Lung (tissue), 12 donors: ENCODE measurements around the gene SWI5. TPM values are rescaled to one million over a fixed set of nuclear protein-coding genes. Genes with fewer than 3 reads are reported as not detected.

Experiments used
- ATAC-seq: fragments of 200-7000 bp; cut with Tn5 transposase; one replicate; pipeline ENCODE4 v1.9.1; 2020; ENCODE audit warnings: moderate number of reproducible peaks; ENCODE audit not compliant: insufficient read depth, low FRiP score
- DNase-seq, 3 donors: peaks; one replicate each; pipeline ENCODE4 v3.0.0-alpha.2; 2013 to 2017
- H3K27ac ChIP-seq, 2 donors: one replicate each; pipeline ENCODE4 v1.5.1; 2013; ENCODE audit warnings: mild to moderate bottlenecking in 2 of 2, moderate library complexity in 2 of 2, control low read depth in 1 of 2, inconsistent platforms in 1 of 2, low read depth in 1 of 2, low read length in 1 of 2
- H3K27me3 ChIP-seq, 3 donors: one replicate each; pipeline ENCODE4 v1.5.1; 2013; ENCODE audit warnings: low read length in 2 of 3; ENCODE audit not compliant: control insufficient read depth in 3 of 3, insufficient read depth in 3 of 3
- H3K36me3 ChIP-seq, 4 donors: one replicate each; pipeline ENCODE4 v1.5.1; 2013; ENCODE audit warnings: low read length in 4 of 4, mild to moderate bottlenecking in 1 of 4, moderate library complexity in 1 of 4; ENCODE audit not compliant: control insufficient read depth in 4 of 4, insufficient read depth in 4 of 4
- H3K4me1 ChIP-seq, 5 donors: one replicate each; pipeline ENCODE4 v1.5.1; 2013; ENCODE audit warnings: low read length in 5 of 5, mild to moderate bottlenecking in 2 of 5, moderate library complexity in 1 of 5; ENCODE audit not compliant: control insufficient read depth in 5 of 5, insufficient read depth in 5 of 5
- H3K4me3 ChIP-seq: one replicate; pipeline ENCODE4 v1.5.1; 2013; ENCODE audit warnings: mild to moderate bottlenecking, control low read depth, moderate library complexity
- H3K9ac ChIP-seq, 2 donors: one replicate each; pipeline ENCODE4 v1.5.1; 2013; ENCODE audit warnings: low read length in 2 of 2, control low read depth in 1 of 2; ENCODE audit not compliant: insufficient read depth in 1 of 2
- H3K9me3 ChIP-seq, 4 donors: one replicate each; pipeline ENCODE4 v1.5.1; 2013; ENCODE audit warnings: low read length in 3 of 4, mild to moderate bottlenecking in 1 of 4, moderate library complexity in 1 of 4; ENCODE audit not compliant: control insufficient read depth in 4 of 4, insufficient read depth in 3 of 4
- CTCF ChIP-seq: IDR thresholded peaks from 2 replicates; pipeline ENCODE4 v1.5.1; 2012; ENCODE audit warnings: mild to moderate bottlenecking; ENCODE audit errors: control extremely low read depth, extremely low read depth
- WGBS, 2 donors: extraction: QIAGEN DNeasy Blood & Tissue Kit; methylation state at CpG; one replicate each; pipeline ENCODE4 v1.1.7; 2013; 5-methylcytosine and 5-hydroxymethylcytosine counted together
- polyA plus RNA-seq, 2 donors: library from polyadenylated mRNA; stranded (reverse); fragments of 200-250 nt; gene quantifications; one replicate each; pipeline ENCODE4 v1.2.1, GENCODE V29; 2013
- total RNA-seq, 2 donors: library from RNA; depleted of rRNA in 1 of 2; stranded (reverse); fragments of >200 nt in 1 of 2; gene quantifications; one replicate each; pipeline ENCODE4 v1.2.1, GENCODE V29; 2014 to 2021
- donor health status: control.
- donor health status: control.
- donor health status: Bipolar disorder and iron deficiency.
- donor health status: healthy.
- donor health status: DM: yes; HTN: yes; CAD: no.

The SWI5 gene
- total and polyA plus RNA-seq, 4 donors, result 19.6 to 28.4 (median 23.2) TPM

GRCh38 chr9:128244091-128244836 lies 31.8 kb upstream of the SWI5 start:
- Histone ChIP-seq H3K9me3 (no peaks in the 10 kb centered on the region), H3K4me3 (no peak overlapping the region), H3K27ac (peak overlapping the region in 1 of 2 donors; percentile 35), H3K36me3 (peaks cover 0 to 4% (median 0%) of the 10 kb centered on the region in 4 donors), H3K4me1 (peaks cover 0 to 46% (median 12%) of the 10 kb centered on the region in 5 donors), H3K9ac (peak overlapping the region; percentile 46 to 86), H3K27me3 (no peaks in the 10 kb centered on the region)
- 29 to 54% methylated on average over 13 of the region's 13 CpGs for WGBS, 2 donors
- no peak for TF ChIP-seq CTCF
- DNase-seq (peak in 2 of 3 donors; percentile 40 to 47), ATAC-seq (no peak)

DNA sequence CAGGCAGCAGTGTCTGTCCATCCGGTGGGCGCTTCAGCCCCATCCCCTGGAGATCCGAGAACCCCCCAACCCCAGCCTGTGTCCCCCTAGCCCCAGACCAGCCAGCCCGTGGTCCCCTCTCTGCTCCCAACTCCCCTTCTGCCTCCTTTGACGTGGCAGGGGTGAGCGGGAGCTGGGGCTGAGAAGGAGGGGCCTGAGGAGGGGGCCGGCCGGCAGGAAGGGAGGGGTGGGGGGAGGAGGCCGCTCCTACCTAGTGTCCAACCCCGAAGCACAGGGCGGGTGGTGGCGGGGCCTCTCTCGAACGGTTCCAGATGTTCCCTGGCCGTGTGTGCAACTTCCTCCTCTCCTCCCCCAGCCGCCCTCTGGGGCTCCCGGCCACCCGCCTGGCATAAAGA lies 31.2 kb upstream of the SWI5 start:
- TF ChIP-seq CTCF, result no peak
- DNase-seq, result peak; percentile 97 to 99 (median 98)
- WGBS, 2 donors, result 2 to 9% methylated on average over 18 of the region's 18 CpGs
- H3K36me3 ChIP-seq, result peaks cover 0 to 4% (median under 1%) of the 10 kb centered on the region in 4 donors
- H3K4me3 ChIP-seq, result no peak overlapping the region
- H3K9me3 ChIP-seq, result no peaks in the 10 kb centered on the region
- peak overlapping the region; percentile 46 to 86 for H3K9ac ChIP-seq
- H3K27ac ChIP-seq, result peak overlapping the region in 1 of 2 donors; percentile 35
- ATAC-seq, result peak; percentile 22
- H3K27me3 ChIP-seq, result no peaks in the 10 kb centered on the region
- peaks cover 0 to 46% (median 12%) of the 10 kb centered on the region in 5 donors for H3K4me1 ChIP-seq

DNA sequence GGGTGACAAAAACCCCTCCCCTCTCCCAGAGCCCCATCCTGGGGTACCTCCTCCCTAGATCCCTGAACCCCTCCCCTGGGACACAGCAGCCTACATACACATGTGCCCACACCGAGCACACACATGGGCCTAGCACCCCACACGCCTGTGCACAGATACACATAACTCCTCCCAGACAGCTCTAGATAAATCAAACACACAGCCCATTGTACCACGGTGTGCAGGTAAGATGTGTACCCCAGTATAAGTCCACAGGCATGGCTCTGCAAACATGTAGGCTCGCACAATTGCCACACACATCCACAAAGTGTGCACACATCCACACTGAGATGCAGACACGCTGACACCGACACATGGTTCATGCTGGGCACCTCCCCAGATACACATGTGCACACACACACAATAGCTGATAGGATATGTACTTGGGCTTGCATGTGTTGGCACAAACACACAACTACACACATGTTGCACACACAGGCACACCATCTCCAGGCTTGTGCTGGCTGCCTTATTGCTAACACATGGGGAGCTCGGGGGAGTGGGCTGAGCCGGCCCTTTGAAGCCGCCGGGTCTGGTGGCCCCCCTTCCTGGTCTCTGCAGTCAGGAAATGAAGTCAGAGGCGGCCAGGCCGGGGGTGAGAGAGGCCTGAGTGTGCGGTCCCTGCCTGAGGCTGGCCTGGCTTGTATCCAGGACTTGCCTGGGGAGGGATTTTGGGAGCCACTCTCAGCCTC lies 30.5 kb upstream of the SWI5 start:
- H3K27me3 ChIP-seq, result no peaks in the 10 kb centered on the region
- DNase-seq, result peak; percentile 93 to 96 (median 93)
- no peak overlapping the region for H3K9ac ChIP-seq
- ATAC-seq, result no peak
- TF ChIP-seq CTCF, result no peak
- 20 to 32% methylated on average over 13 of the region's 13 CpGs for WGBS, 2 donors
- H3K4me3 ChIP-seq, result no peak overlapping the region
- H3K27ac ChIP-seq, result peak overlapping the region in 1 of 2 donors; percentile 12
- peaks cover 0 to 5% (median 2%) of the 10 kb centered on the region in 4 donors for H3K36me3 ChIP-seq
- H3K4me1 ChIP-seq, result peaks cover 0 to 46% (median 12%) of the 10 kb centered on the region in 5 donors
- no peaks in the 10 kb centered on the region for H3K9me3 ChIP-seq
